ENCODE measurements around the gene SLCO2B1.
A peak's percentile ranks its signal among the peaks of the same experiment; 100 is the strongest.
"Not testable (repeated sequence)": the region's sequence is repeated elsewhere in the genome, so short reads cannot be mapped to it uniquely, and the experiment has no call there.

Gene SLCO2B1

GRCh38 chr11:75150879-75151278, at the start of gene SLCO2B1:
Gene SLCO2B1 (plus strand): TSS chr11:75151107. CDS start chr11:75151382, 275 bp downstream.
- DNase-seq = no peak

GRCh38 chr11:75101424-75102128, 49.3 kb upstream of the SLCO2B1 start:
- DNase-seq = no peak

GRCh38 chr11:75103380-75104026, 47.4 kb upstream of the SLCO2B1 start:
- DNase-seq = no peak

GRCh38 chr11:75105462-75105925, 45.4 kb upstream of the SLCO2B1 start:
- no peak for DNase-seq

- not testable (repeated sequence) for DNase-seq
Observed at GRCh38 chr11:75105967-75106681, 44.8 kb upstream of the SLCO2B1 start.

- no peak for DNase-seq
Observed at GRCh38 chr11:75107187-75107586, 43.7 kb upstream of the SLCO2B1 start.

GRCh38 chr11:75112200-75112599, 38.7 kb upstream of the SLCO2B1 start:
- DNase-seq = no peak

GRCh38 chr11:75113030-75113429, 37.9 kb upstream of the SLCO2B1 start:
- no peak for DNase-seq

GRCh38 chr11:75114465-75114864, 36.4 kb upstream of the SLCO2B1 start:
- no peak for DNase-seq

- no peak for DNase-seq
Observed at GRCh38 chr11:75118577-75118976, 32.3 kb upstream of the SLCO2B1 start.

GRCh38 chr11:75126564-75126963, 24.3 kb upstream of the SLCO2B1 start:
- DNase-seq = no peak

GRCh38 chr11:75132080-75132479, 18.8 kb upstream of the SLCO2B1 start:
- no peak for DNase-seq

GRCh38 chr11:75133976-75134375, 16.9 kb upstream of the SLCO2B1 start:
- DNase-seq = no peak

GRCh38 chr11:75135021-75135650, 15.8 kb upstream of the SLCO2B1 start:
- DNase-seq = no peak

- DNase-seq = no peak
Observed at GRCh38 chr11:75135651-75136050, 15.3 kb upstream of the SLCO2B1 start.

GRCh38 chr11:75140269-75141138, 10.4 kb upstream of the SLCO2B1 start:
- peak in 32 of 56 donors; percentile 6 to 77 (median 34) for DNase-seq

- no peak for DNase-seq
Observed at GRCh38 chr11:75141166-75141565, 9.7 kb upstream of the SLCO2B1 start.

- peak in 45 of 56 donors; percentile 10 to 87 (median 56) for DNase-seq
Observed at GRCh38 chr11:75142714-75143419, 8.0 kb upstream of the SLCO2B1 start.

GRCh38 chr11:75143420-75143731, 7.5 kb upstream of the SLCO2B1 start:
- no peak for DNase-seq

GRCh38 chr11:75144716-75145014, 6.2 kb upstream of the SLCO2B1 start:
- DNase-seq = no peak

Measured in nucleus accumbens (tissue), 56 donors.